Body of pancreas (tissue), 4 donors: ENCODE measurements around the gene SMAD4. TPM values are rescaled to one million over a fixed set of nuclear protein-coding genes. Genes with fewer than 3 reads are reported as not detected.

Source experiments
- ATAC-seq: fragments of 150-250 bp; one replicate; pipeline ENCODE4 v1.9.1; 2016
- DNase-seq, 4 donors: peaks; one replicate each; pipeline ENCODE4 v3.0.0-alpha.2; 2019
- H3K27ac ChIP-seq, 4 donors: fragments of 200-600 bp; sonication (generic); 1 replicate in 3 of 4; 2 replicates in 1 of 4; pipeline versions ENCODE4 v1.5.1 to v1.6.1; 2016 to 2019; ENCODE audit warnings: mild to moderate bottlenecking in 1 of 4, mixed read lengths in 1 of 4, moderate library complexity in 1 of 4
- H3K27me3 ChIP-seq, 2 donors: fragments of 200-600 bp; sonication (generic); one replicate each; pipeline ENCODE4 v1.6.0; 2016; ENCODE audit warnings: mild to moderate bottlenecking in 1 of 2
- H3K36me3 ChIP-seq, 2 donors: fragments of 200-600 bp; sonication (generic); replicated peaks in 1 of 2; 2 replicates each; pipeline ENCODE4 v1.5.1; 2016; ENCODE audit warnings: low read depth in 2 of 2; ENCODE audit not compliant: insufficient read depth in 1 of 2
- H3K4me1 ChIP-seq: fragments of 200-600 bp; sonication (generic); one replicate; pipeline ENCODE4 v1.6.0; 2016
- H3K4me3 ChIP-seq, 2 donors: fragments of 200-600 bp; sonication (generic); 1 replicate in 1 of 2; 2 replicates in 1 of 2; pipeline ENCODE4 v1.5.1; 2016 to 2019
- H3K9me3 ChIP-seq, 3 donors: fragments of 200-600 bp; sonication (generic); 1 replicate in 2 of 3; 2 replicates in 1 of 3; pipeline ENCODE4 v1.5.1; 2016
- CTCF ChIP-seq, 7 experiments: fragments of 450-650 bp in 4 of 7; fragments of 200-600 bp in 3 of 7; sonication (generic) in 3 of 7; IDR thresholded peaks; one replicate each; pipeline ENCODE4 v1.5.1; 2016 to 2019; ENCODE audit warnings: antibody characterized with exemption in 7 of 7
- POLR2A ChIP-seq, 3 donors: fragments of 450-650 bp; IDR thresholded peaks; one replicate each; pipeline ENCODE4 v1.6.1; 2016; ENCODE audit warnings: antibody characterized with exemption in 3 of 3, mild to moderate bottlenecking in 2 of 3
- WGBS, 2 donors: methylation state at CpG; one replicate each; pipeline ENCODE4 v1.1.5; 2017; 5-methylcytosine and 5-hydroxymethylcytosine counted together
- intact Hi-C: fragments of 100-400 bp; cut with DNase I; formaldehyde crosslinking; loops from one replicate; pipeline ENCODE4 v1.15.1; 2023
- total RNA-seq, 2 donors: library from RNA; depleted of rRNA; stranded (reverse); fragments of >200 nt; gene quantifications; one replicate each; pipeline ENCODE4 v1.1.0, GENCODE V29; 2016

SMAD4 gene
- total RNA-seq, 2 donors from 2014 or later = 78.6 to 173 TPM

- 79 to 87% methylated on average over 7 of the region's 7 CpGs for WGBS, 2 donors
- no peaks in the 10 kb centered on the region for H3K4me1 ChIP-seq
- no peaks in the 10 kb centered on the region for H3K9me3 ChIP-seq
- H3K27ac ChIP-seq = no peak overlapping the region
- intact Hi-C loops = no loop called here
- TF ChIP-seq CTCF (IDR thresholded peaks at IDR 0.05) (no peak), POLR2A (IDR thresholded peaks at IDR 0.05) (no peak)
- DNase-seq = no peak
- no peak overlapping the region for H3K4me3 ChIP-seq
- no peaks in the 10 kb centered on the region for H3K27me3 ChIP-seq
- no peaks in the 10 kb centered on the region for H3K36me3 ChIP-seq
- ATAC-seq = no peak
Observed at GRCh38 chr18:51123046-51123395, 93.0 kb downstream of the SMAD4 start.

- no peaks in the 10 kb centered on the region for H3K9me3 ChIP-seq
- no peak overlapping the region for H3K27ac ChIP-seq
- intact Hi-C loops = no loop called here
- TF ChIP-seq CTCF (IDR thresholded peaks at IDR 0.05) = no peak
- no peak for TF ChIP-seq POLR2A (IDR thresholded peaks at IDR 0.05)
- DNase-seq (no peak), ATAC-seq (no peak)
- H3K27me3 ChIP-seq = no peaks in the 10 kb centered on the region
- H3K36me3 ChIP-seq = no peaks in the 10 kb centered on the region
- H3K4me1 ChIP-seq = no peaks in the 10 kb centered on the region
- H3K4me3 ChIP-seq = no peak overlapping the region
- WGBS, 2 donors = 77 to 78% methylated on average over 7 to 10 of the region's 10 CpGs
Observed at GRCh38 chr18:51123481-51123880, 93.5 kb downstream of the SMAD4 start.

- no peak for DNase-seq
- no peaks in the 10 kb centered on the region for H3K27me3 ChIP-seq
- no peak overlapping the region for H3K27ac ChIP-seq
- no peak overlapping the region for H3K4me3 ChIP-seq
- TF ChIP-seq CTCF (IDR thresholded peaks at IDR 0.05) (no peak), POLR2A (IDR thresholded peaks at IDR 0.05) (no peak)
- WGBS, 2 donors = 70 to 73% methylated on average over 10 of the region's 10 CpGs
- H3K9me3 ChIP-seq = no peaks in the 10 kb centered on the region
- no peaks in the 10 kb centered on the region for H3K4me1 ChIP-seq
- no peaks in the 10 kb centered on the region for H3K36me3 ChIP-seq
- no peak for ATAC-seq
- intact Hi-C loops = no loop called here
Observed at GRCh38 chr18:51123936-51124486, 94.0 kb downstream of the SMAD4 start.

GRCh38 chr18:51125976-51126375 is 96.0 kb downstream of the SMAD4 start:
- ATAC-seq (no peak), DNase-seq (no peak)
- Histone ChIP-seq H3K27me3 (no peaks in the 10 kb centered on the region), H3K9me3 (no peaks in the 10 kb centered on the region), H3K4me1 (no peaks in the 10 kb centered on the region), H3K4me3 (no peak overlapping the region), H3K27ac (no peak overlapping the region), H3K36me3 (no peaks in the 10 kb centered on the region)
- TF ChIP-seq CTCF (IDR thresholded peaks at IDR 0.05) (no peak), POLR2A (IDR thresholded peaks at IDR 0.05) (no peak)
- 87 to 93% methylated on average over 2 of the region's 2 CpGs for WGBS, 2 donors
- intact Hi-C loops = no loop called here

GRCh38 chr18:51127664-51128063 is 97.7 kb downstream of the SMAD4 start:
- intact Hi-C loops = no loop called here
- DNase-seq (no peak), ATAC-seq (no peak)
- Histone ChIP-seq H3K27ac (no peak overlapping the region), H3K36me3 (no peaks in the 10 kb centered on the region), H3K9me3 (no peaks in the 10 kb centered on the region), H3K4me1 (no peaks in the 10 kb centered on the region), H3K4me3 (no peak overlapping the region), H3K27me3 (no peaks in the 10 kb centered on the region)
- no peak for TF ChIP-seq POLR2A (IDR thresholded peaks at IDR 0.05)
- TF ChIP-seq CTCF (IDR thresholded peaks at IDR 0.05) = no peak
- WGBS, 2 donors = 31 to 42% methylated on average over 3 of the region's 3 CpGs
